NCI-H82 treated with DMSO at 0.1 percent for 48 hours (cell line): ENCODE data around the gene NDFIP1.

ENCODE experiments used
- DNase-seq: peaks from one replicate; lab custom pipeline; 2025; ENCODE audit not compliant: unreplicated experiment; lab: John Stamatoyannopoulos, UW

The NDFIP1 gene

GRCh38 chr5:142117579-142118151, 9.1 kb downstream of the NDFIP1 start:
- no peak for DNase-seq

GRCh38 chr5:142118155-142118686, 9.6 kb downstream of the NDFIP1 start:
- no peak for DNase-seq

GRCh38 chr5:142119051-142119625, 10.6 kb downstream of the NDFIP1 start:
- DNase-seq, result no peak

- no peak for DNase-seq
These were observed 11.8 kb downstream of the NDFIP1 start for GRCh38 chr5:142120247-142120935.

- DNase-seq, result no peak
These were observed 13.5 kb downstream of the NDFIP1 start for GRCh38 chr5:142122121-142122520.

- no peak for DNase-seq
These were observed 16.8 kb downstream of the NDFIP1 start for GRCh38 chr5:142125378-142125777.

GRCh38 chr5:142125963-142126362, 17.4 kb downstream of the NDFIP1 start:
- DNase-seq, result no peak

GRCh38 chr5:142128675-142129208, 20.2 kb downstream of the NDFIP1 start:
- no peak for DNase-seq

GRCh38 chr5:142129446-142130066, 21.0 kb downstream of the NDFIP1 start:
- no peak for DNase-seq

GRCh38 chr5:142131394-142131793, 22.8 kb downstream of the NDFIP1 start:
- DNase-seq, result no peak

- no peak for DNase-seq
These were observed 24.3 kb downstream of the NDFIP1 start for GRCh38 chr5:142132916-142133315.

GRCh38 chr5:142133330-142134206, 25.0 kb downstream of the NDFIP1 start:
- no peak for DNase-seq

- DNase-seq, result no peak
These were observed 25.9 kb downstream of the NDFIP1 start for GRCh38 chr5:142134331-142135010.

- DNase-seq, result no peak
These were observed 32.9 kb downstream of the NDFIP1 start for GRCh38 chr5:142141463-142141862.

GRCh38 chr5:142143878-142144277, 35.3 kb downstream of the NDFIP1 start:
- DNase-seq, result peak; percentile 18

GRCh38 chr5:142145106-142145900, 36.7 kb downstream of the NDFIP1 start:
- DNase-seq, result peak; percentile 53

- DNase-seq, result no peak
These were observed 40.8 kb downstream of the NDFIP1 start for GRCh38 chr5:142149363-142149762.

- no peak for DNase-seq
These were observed 41.9 kb downstream of the NDFIP1 start for GRCh38 chr5:142150431-142150830.
